Putamen (tissue), 1 donor: ENCODE measurements around the gene PPA1.
"Not testable (repeated sequence)": the region's sequence is repeated elsewhere in the genome, so short reads cannot be mapped to it uniquely, and the experiment has no call there.

Source experiments
- DNase-seq: peaks from one replicate; pipeline ENCODE4 v3.0.0-alpha.2; 2016; ENCODE audit warnings: low spot score

PPA1 gene

GRCh38 chr10:70212277-70212676, 21.0 kb downstream of the PPA1 start:
- DNase-seq, result no peak

DNA sequence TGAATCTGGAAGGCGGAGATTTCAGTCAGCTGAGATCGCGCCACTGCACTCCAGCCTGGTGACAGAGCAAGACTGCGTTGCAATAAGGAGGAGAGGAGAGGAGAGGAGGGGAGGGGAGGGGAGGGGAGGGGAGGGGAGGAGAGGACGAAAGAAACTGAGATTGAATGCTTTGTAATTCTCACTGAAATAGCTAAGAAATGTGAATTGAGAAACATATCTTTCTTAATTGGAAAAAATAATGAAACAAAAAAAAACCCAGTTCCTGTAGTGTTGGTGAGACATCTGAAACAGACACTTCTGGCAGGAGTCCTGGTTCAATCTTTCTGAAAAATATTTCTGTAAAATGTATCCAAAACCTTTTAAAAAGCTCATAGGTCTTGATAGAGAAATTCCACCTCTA, 26.5 kb downstream of the PPA1 start:
- no peak for DNase-seq

GRCh38 chr10:70201105-70201504, 32.1 kb downstream of the PPA1 start:
- DNase-seq, result no peak

GRCh38 chr10:70198696-70199466, 34.3 kb downstream of the PPA1 start:
- no peak for DNase-seq

DNA sequence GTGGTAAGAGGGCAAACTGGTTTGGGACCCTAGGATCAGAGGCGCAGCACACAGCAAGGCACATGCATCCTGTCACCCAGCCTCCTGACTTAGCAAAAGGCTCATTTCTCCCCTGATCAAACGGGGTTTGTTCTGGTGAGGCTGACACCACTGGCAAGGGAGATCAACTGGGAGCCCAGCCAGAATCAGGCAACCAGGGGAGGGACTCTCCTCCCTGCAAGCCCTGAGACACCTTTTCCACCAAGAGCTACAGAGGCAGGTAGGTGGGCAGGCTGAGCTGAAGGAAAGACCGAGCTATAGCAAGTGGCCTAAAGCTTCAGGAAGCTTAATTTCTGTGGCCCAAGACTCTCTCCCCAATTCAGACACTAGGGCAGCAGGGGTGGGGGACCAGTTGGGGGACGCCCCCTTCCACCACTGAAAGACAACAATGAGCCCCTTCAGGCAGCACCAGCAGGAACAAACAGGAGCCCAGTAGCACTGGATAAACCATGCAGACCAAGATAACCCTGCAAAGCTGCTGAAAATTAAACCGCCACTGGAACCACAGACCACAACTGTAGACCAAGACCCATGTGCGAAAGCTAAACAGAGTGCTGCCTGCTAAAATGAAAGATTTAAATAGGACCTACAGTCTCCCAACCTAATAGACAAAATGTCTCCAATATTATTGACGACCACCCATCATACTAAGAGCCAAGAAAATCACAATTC, 35.8 kb downstream of the PPA1 start:
- DNase-seq, result peak; percentile 28

DNA sequence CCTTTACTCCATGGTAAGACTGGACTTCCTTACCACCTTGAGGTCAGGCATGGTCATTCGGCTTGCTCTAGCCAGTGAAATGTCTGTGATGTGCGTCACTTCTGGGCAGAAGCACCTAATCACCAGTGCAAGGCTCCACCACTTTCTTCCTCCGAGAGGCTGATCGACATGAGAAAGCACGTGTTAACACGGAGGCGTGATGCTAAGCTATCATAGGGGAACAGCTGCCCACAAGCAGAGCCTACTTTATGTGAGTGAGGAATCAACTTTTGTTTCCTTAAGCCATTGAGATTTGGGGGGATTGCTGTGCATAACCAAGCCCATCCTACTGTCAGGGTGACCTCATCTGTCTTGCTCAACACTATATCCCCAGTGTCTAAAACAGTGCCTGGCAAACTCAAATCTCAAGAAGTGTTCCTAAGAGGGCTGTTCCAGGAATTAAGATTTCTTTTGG, 39.8 kb downstream of the PPA1 start:
- no peak for DNase-seq

DNA sequence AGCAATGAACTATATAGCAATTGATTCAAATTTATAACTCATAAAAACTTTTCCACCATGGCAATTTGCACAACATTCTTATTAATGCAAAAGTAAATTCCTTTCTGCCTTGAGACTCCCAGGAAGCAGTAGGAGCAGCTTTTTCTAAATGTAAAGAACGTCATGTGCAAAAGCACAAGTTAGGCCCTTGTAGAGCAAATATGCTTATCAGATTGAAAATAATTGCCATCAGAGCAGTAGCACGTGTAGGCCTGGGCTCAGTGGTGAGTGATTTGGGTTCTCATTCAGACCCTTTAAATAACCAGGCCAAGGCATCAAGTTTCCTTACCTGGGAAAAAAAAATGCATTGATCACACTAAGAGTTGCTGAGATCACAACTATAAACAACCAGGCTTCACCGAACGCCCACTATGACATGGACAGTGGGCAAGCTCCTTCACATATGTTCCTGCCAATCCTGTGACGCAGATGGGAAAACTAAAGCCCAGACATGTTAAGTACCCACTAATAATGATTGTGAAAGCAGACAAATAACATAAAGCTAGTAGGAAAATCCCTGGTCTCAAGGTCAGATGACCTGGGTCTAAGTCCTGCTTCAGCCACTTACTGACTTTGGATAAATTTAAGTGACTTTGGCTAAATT, 40.8 kb downstream of the PPA1 start:
- no peak for DNase-seq

GRCh38 chr10:70191972-70192305, 41.3 kb downstream of the PPA1 start:
- no peak for DNase-seq

GRCh38 chr10:70191161-70191971, 41.9 kb downstream of the PPA1 start:
- no peak for DNase-seq

- DNase-seq, result no peak
Observed at GRCh38 chr10:70190581-70190980, 42.6 kb downstream of the PPA1 start.

- DNase-seq, result no peak
Observed at GRCh38 chr10:70190102-70190501, 43.1 kb downstream of the PPA1 start.

DNA sequence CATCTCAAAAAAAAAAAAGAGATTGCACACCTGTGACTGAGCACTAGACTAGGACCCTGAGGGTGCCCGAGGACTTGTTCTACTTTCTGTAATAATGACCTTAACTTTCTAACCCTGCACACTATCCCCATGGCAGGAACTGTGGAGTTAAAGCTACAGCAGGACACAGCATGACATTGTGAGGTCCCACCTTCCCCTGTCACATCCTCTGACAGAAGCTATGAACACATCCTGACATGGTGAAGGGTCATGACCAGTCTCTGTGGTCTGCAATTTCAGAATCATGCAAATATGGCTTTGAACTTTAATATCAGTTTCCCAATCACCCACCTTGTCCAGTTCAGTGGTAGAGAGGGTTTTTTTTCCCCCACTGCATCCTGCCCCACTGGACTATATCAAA, 44.5 kb downstream of the PPA1 start:
- no peak for DNase-seq

DNA sequence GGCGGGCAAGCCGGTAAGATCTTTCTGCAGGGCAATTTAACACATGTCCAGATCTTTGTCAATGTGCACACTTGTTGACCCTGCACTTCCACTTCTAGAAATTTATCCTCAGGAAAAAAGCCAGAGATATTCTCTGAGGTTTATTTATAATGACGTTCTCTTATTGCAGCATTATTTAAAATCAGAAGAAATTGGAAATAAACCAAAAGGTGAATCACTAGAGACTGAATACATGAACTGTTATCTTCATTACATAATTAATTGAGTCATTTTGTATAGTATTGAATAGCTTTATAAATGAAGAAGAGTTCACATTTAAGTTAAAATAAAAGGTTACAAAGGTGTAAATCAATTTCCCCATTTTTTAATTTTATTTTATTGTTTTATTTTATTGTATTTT, 46.7 kb downstream of the PPA1 start:
- no peak for DNase-seq

DNA sequence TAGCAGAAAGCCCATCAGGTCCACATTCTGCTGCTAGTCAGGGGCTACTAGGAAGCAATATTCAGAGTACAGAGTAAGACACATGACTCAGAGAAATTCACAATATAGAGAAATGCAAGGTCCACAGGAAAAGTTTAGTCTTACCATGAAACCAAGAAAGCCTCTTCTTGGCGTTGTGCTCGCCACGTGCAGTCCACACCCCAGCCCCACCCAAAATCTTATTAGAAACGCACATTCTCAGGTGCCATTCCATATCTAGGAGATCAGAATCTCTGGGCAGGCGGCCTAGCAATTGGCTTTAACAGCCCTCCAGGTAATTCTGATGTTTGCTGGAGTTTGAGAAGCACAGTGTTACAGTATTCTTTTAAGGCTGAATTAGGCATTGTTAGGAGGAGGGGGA, 47.1 kb downstream of the PPA1 start:
- no peak for DNase-seq

- no peak for DNase-seq
Observed at GRCh38 chr10:70183304-70183703, 49.9 kb downstream of the PPA1 start.

DNA sequence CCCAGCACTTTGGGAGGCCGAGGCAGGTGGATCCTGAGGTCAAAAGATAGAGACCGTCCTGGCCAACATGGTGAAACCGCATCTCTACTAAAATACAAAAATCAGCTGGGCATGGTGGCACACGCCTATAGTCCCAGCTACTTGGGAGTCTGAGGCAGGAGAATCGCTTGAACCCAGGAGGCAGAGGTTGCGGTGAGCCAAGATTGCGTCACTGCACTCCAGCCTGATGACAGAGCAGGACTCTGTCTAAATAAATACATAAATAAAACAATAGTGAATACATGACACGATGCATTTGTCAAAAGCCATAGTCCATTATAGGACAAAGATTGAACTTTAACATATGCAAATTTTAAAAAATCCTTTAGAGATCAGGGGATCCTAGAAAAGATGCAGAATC, 54.0 kb downstream of the PPA1 start:
- DNase-seq, result not testable (repeated sequence)

DNA sequence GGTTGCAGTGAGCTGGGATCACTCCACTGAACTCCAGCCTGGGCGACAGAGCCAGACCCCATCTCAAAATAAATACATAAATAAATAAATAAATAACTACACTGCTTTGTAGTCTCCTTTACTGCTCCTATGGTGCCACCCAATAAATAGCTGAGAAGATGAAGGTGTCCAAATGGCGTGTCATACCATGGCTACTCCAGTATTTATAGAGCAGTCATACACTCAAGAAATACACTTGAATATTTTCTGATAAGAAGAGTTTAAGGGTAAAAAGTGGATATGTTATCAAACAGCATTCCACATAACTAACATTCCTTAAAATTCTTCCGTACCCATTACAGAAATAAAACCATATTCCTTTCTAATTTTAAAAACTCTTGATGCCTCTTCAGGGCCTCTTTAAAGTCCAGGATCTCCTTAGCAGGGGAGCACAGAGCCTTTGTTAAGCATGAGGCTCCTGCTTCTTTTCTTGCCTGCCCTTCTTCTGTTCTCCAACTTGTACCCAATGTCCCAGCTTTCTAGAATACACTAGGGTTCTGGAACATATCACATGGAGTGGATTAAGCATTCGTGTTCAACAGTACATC, 55.0 kb downstream of the PPA1 start:
- no peak for DNase-seq

GRCh38 chr10:70176441-70176840, 56.8 kb downstream of the PPA1 start:
- no peak for DNase-seq

DNA sequence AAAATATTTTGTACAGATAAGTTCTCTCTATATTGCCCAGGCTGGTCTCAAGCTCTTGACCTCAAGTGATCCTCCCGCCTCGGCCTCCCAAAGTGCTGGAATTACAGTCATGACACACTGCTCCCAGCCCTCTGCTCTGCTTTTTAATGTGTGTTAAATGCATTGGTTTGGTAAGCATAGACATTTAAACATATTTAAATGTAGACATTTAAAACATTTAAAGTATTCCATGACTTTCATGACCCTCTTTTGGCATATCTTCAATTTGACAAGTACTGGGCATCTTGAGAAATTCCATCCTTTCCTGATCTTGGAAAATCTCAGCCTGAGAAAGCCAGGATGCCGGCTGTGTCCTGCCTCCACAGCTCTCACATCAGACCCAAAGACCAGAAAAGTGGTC, 57.7 kb downstream of the PPA1 start:
- no peak for DNase-seq

- peak; percentile 32 for DNase-seq
Observed at GRCh38 chr10:70174058-70174741, 59.0 kb downstream of the PPA1 start.

DNA sequence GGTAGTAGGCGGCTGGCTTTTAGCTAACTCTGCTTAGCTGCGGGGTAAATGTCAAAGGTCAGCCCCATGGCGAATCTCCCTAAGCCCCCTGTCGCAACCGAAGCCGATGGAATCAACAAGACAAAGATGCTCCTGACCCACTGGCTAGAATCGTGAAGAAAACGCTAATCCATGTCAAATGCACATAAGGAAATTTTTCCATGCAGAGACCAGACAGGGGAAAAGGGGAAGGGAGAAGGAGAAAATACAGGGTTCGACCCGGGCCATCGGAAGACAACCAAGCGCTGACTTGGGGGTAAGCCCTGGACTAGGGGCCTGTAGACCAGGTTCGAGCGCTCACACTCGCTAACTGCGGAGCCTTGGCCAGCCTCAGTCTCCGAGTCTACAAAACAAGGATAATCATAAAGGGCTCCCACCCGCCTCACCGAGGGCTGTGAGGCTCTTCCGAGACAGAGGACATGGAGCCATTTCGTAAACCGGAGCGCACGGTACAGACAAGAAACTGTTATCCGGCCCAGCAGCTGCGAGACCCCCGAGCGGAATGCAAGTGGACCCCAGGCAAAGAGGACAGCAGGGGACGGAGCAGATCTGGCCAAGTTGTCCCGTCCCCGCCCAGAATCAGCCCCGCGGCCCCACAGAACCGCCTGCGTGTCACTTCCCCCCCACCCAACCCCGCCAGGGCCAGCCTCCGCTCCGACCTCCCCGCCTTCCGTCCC, 63.4 kb downstream of the PPA1 start:
- no peak for DNase-seq
